GM13976 (cell line): ENCODE results near the gene TMEM51.

ENCODE experiments used
- DNase-seq: peaks from one replicate; pipeline ENCODE4 v3.0.0; 2012; ENCODE audit warnings: low spot score
- in situ Hi-C: fragments of 300-500 bp; cut with MboI; formaldehyde crosslinking; loops from one replicate; pipeline ENCODE4 v1.12.0; 2022; ENCODE audit warnings: low sequenced_read_pairs, mixed read lengths, inconsistent platforms; ENCODE audit not compliant: unreplicated experiment
- TF ChIP-seq, protein P1 (sequence below): IDR thresholded peaks from 2 replicates; pipeline ENCODE4 v1.5.1; 2012; ENCODE audit warnings: borderline replicate concordance, mild to moderate bottlenecking; ENCODE audit not compliant: insufficient read depth; ENCODE audit errors: extremely low read depth, missing control alignments, control extremely low read depth

TMEM51 gene

DNA sequence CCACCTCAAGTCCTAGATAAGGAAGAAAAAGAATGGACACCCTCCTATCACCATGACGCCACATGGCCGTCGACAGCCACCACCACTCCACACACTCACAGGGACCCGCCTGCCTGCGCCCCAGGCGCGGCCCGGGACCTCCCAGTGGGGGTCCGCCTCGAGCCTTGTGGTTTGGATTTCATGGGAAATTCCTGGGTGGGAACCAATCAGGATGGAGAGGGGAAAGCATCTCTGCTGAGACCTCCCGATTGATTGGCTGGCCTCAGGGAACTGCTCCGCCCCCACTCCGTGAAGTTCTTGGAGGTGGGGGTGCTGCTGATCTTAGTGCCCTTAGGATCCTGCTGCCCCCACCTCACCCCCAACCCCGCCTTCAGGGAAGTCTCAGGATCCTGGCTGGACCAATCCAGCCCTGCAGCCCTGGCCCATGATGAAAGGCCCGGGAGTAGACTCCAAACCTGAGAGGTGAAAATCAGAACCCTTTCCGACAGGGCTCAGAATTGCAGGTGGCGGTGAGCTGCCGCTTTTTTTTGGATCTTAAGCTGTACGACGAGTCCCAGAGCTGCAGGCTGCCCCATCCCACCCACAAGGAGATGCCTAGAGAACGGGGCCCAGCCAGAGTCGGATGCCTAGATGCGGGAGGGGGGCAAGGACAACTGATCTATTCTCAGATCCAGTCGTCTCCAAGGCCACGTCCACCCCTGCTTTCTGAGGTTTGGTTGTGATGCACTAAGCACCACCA is 29.0 kb upstream of the TMEM51 start:
- no peak for DNase-seq
- TF ChIP-seq, protein P1, sequence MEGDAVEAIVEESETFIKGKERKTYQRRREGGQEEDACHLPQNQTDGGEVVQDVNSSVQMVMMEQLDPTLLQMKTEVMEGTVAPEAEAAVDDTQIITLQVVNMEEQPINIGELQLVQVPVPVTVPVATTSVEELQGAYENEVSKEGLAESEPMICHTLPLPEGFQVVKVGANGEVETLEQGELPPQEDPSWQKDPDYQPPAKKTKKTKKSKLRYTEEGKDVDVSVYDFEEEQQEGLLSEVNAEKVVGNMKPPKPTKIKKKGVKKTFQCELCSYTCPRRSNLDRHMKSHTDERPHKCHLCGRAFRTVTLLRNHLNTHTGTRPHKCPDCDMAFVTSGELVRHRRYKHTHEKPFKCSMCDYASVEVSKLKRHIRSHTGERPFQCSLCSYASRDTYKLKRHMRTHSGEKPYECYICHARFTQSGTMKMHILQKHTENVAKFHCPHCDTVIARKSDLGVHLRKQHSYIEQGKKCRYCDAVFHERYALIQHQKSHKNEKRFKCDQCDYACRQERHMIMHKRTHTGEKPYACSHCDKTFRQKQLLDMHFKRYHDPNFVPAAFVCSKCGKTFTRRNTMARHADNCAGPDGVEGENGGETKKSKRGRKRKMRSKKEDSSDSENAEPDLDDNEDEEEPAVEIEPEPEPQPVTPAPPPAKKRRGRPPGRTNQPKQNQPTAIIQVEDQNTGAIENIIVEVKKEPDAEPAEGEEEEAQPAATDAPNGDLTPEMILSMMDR: no peak
- in situ Hi-C loops: loop anchor here (5.0 kb wide), 1 partner anchor 153 kb away; no protein-coding TSS in a partner anchor

DNA sequence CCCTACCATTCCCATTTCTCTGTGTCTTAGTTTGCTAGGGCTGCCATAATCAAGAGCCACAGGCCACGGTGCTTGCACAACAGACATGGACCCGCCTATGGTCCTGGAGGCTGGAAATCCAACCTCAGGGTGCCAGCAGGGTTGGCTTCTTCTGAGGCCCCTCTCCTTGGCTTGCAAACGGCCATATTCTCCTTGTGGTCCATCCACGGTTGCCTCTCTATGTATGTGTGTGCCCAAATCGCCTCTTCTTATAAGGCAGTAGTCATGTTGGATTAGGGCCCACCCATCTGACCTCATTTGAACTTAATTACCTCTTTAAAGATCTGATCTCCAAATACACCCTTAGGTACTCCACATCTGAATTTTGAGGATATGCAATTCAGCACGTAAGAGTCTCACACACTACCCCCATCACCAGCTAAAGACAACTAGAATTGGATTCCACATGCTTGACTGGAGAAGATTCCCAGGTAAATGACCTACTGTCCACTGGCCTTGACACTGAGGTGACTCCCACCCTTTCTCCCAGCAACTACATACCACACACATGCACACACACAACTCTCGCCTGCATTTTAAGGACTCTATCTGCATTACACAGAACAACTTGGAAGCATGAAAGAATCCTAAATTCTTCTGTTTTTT is 28.3 kb upstream of the TMEM51 start:
- TF ChIP-seq, protein P1: no peak
- in situ Hi-C loops: loop anchor here (5.0 kb wide), 1 partner anchor 152 kb away; no protein-coding TSS in a partner anchor

DNA sequence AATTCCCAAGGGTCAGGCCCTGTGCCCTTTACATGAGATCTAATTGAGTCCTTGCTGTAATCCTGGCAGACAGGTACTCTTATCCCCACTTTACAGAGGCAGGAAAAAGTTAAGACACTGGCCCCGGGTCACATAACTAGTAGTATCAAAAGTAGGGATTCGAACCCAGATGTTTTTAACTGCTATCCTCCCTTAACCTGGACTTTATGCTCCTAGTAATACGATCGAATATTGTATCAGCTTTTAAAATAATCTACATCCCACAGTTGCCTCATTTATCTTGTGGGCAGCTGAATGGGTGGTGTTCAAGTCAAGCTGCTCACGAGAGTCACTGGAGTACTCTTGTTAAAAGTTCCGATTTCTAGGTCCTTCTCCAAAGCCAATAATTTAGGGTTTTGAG is 25.5 kb upstream of the TMEM51 start:
- TF ChIP-seq, protein P1: no peak
- in situ Hi-C loops: loop anchor here (5.0 kb wide), 1 partner anchor 149 kb away; no protein-coding TSS in a partner anchor

More for the DNA sequence above, 28.3 kb upstream of the TMEM51 start:
- no peak for DNase-seq

DNA sequence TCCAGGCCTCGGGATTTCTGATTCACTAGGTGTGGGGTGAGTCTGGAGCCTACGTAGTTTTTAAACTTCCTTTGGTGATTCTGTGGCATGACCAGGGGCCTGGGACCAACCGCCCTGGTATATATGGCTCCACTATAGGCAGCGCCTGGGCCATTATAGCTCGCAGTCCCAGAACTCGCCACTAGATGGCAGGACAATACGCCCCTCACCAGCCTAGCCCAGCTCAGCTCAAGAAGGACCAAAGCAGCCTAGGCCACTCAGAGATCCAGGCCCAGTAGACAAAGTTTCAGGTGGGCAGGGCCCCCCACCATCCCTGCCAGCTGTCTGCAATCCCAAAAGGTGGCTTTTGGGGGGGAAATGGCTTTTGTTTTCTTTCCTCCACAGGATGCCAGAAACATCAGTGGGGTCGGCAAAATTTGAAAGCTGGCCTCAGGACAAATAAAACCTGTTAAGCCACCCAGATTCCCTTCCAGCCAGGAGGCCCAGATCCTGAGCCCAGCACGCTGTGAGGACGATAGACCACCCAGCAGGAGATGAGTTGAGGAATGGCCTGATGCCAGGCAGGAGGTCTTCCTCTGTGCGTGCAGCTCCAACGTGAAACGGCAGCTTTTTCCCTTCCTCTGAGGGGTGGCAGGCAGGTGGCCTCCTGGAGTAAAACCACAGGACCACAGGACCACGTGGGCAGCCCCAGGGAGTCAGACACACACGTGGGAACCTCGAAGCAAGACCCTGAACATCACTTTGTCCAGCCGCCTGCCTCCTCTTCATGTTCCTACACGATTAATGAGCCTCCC is 24.8 kb upstream of the TMEM51 start:
- peak; percentile 87 for DNase-seq
- in situ Hi-C loops: loop anchor here (5.0 kb wide), 1 partner anchor 149 kb away; no protein-coding TSS in a partner anchor
- TF ChIP-seq, protein P1: peak; percentile 95

More for the DNA sequence above, 25.5 kb upstream of the TMEM51 start:
- DNase-seq: no peak

DNA sequence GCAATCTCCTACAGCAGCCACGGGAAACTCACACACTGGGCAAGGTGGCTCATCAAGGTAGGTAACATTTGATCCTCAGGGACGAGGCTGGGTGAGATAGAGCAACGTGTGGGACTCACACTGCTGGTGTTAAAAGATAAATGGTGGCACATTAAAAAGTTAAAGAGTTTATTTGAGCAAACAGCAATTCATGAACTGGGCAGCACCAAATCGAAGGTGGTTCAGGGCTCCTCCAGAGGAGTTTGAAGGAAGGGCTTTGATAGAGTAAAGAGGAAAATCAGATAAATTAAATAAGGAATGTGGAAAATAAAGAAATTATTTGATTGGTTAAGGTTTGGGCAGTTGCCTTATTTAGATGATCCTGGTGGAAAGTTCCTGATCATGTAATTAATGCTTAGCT is 23.6 kb upstream of the TMEM51 start:
- no peak for DNase-seq
- TF ChIP-seq, protein P1: no peak
- in situ Hi-C loops: loop anchor here (5.0 kb wide), 1 partner anchor 147 kb away; no protein-coding TSS in a partner anchor

DNA sequence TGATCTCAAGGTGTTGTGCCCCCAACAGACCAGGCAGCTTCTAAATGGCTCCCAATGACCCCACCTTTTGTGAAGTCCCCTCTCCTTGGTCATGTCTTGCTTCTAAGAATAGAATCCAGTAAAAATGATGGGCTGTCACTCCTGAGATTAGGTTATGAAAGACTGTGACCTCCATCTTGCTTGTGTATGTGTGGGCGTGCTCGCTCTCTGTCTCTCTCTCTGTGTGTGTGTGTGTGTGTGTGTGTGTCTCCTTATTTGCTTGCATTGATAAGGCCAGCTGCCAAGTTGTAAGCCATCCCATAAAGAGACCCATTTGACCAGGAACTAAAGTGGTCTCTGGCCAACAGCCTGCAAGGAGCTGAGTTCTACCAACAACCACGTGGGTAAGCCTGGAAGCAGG is 22.9 kb upstream of the TMEM51 start:
- TF ChIP-seq, protein P1: no peak
- in situ Hi-C loops: no loop called here
- no peak for DNase-seq
